Measurements from ENCODE around the gene CLEC9A.

- TF ChIP-seq CTCF (IDR thresholded peaks at IDR 0.05 in 4 of 5, conservative IDR thresholded peaks at IDR 0.05 in 1 of 5) (no peak), POLR2A (IDR thresholded peaks at IDR 0.05) (no peak)
Measured at GRCh38 chr12:10073261-10073660, 42.8 kb downstream of the CLEC9A start.

All from gastrocnemius medialis (tissue), 4 donors.